HG02852 (cell line): ENCODE data around the gene HGD.

ENCODE experiments used
- ATAC-seq: cut with Tn5 transposase; IDR thresholded peaks from one replicate; pipeline ENCODE4 v1.9.1; 2021; ENCODE audit warnings: mild to moderate bottlenecking, moderate library complexity; ENCODE audit not compliant: unreplicated experiment

Gene HGD

DNA sequence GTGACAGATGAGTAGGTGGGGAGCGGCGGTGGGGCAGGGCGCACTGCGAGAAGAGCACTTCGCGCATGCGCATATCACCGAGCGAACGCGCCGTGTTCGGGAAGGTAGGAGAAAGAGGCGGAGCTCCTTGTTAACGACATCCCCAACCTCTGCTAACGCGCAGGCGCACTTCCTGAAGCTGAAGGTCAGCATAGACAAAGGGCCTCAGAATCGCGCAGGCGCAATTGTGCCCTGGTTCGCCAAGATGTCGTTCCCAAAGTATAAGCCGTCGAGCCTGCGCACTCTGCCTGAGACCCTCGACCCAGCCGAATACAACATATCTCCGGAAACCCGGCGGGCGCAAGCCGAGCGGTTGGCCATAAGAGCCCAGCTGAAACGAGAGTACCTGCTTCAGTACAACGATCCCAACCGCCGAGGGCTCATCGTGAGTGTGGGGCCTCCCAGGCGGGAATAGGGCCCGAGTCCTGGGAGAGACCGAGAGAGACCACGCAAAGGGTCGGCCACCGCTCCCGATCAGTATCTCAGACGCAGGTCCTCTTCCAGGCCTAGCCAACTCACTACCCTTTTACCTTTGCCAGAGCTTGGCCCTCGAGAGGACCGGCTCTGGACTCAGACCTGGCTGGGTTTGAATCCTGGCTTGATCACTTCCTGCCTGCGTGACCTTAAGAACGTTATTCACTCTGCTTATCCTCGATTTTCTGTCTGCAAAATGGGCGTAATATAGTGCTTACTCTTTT is 85.8 kb downstream of the HGD start, which contains the start of gene NDUFB4:
NDUFB4 (plus strand) TSS at position 221 of the 737 bp plus-strand sequence; CDS start at position 245, 24 bp downstream.
- ATAC-seq: peak; percentile 93

DNA sequence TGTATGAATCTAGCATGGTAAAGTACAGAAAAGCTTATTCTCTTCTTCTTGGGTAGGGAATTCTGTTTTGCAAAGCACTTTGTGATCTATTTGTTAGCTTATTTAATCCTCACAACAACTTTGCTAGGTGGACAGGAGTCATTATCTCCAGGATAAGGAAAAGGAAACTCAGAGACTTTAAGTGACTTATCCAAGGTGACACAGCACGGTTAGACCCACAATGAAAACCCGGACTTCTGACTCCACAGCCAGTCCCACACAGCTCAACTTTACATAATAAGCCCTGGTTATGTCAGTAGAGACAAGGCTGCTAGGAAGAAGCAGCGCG is 86.3 kb downstream of the HGD start:
- no peak for ATAC-seq

DNA sequence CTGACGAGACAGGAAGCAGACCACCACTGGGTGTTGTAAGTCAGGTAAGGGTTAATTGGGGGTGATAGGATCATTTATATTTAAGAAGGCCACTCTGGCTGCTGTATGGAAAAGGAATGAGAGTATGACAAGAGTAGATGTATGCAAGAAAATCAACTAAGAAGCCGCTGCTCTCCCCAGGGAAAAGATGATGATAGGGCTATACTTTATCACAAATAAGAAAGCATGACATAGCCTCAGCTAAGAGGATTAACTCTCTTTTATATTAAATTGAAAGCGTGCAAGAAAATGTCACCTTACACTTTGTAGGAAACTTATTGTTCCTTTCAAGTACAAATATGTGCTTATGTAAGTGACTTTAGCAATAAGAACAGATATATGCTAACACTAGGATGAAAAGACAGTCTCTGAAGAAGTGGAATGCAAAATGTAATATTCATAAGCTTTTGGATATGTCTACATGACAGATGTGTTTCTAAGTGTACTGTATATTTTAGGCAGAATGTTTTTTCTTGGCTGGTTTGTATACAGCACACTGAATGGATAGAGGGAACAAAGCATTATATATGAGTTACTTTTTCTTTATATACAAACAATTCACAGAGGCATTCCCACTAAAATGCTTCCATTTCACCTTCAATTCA is 94.6 kb downstream of the HGD start:
- no peak for ATAC-seq
